Ishikawa (cell line): ENCODE data around the gene RPL18.

Experiments used
- CEBPB ChIP-seq: IDR thresholded peaks from 2 replicates; pipeline ENCODE4 v1.6.1; 2012
- CREB1 ChIP-seq: IDR thresholded peaks from 2 replicates; pipeline ENCODE4 v1.6.1; 2012; ENCODE audit warnings: low read depth
- EGR1 ChIP-seq: IDR thresholded peaks from 2 replicates; pipeline ENCODE4 v1.6.1; 2012
- EP300 ChIP-seq: IDR thresholded peaks from 2 replicates; pipeline ENCODE4 v1.6.1; 2012; ENCODE audit warnings: borderline replicate concordance
- FOXM1 ChIP-seq: IDR thresholded peaks from 2 replicates; pipeline ENCODE4 v1.6.1; 2012; ENCODE audit warnings: low read depth, borderline replicate concordance
- MAX ChIP-seq: IDR thresholded peaks from 2 replicates; pipeline ENCODE4 v1.6.1; 2012
- NFIC ChIP-seq: IDR thresholded peaks from 2 replicates; pipeline ENCODE4 v1.6.1; 2012
- RAD21 ChIP-seq: IDR thresholded peaks from 2 replicates; pipeline ENCODE4 v1.6.1; 2012; ENCODE audit warnings: low read depth
- REST ChIP-seq: IDR thresholded peaks from 2 replicates; pipeline ENCODE4 v1.6.1; 2012; ENCODE audit warnings: low read depth, mild to moderate bottlenecking
- TAF1 ChIP-seq: IDR thresholded peaks from 2 replicates; pipeline ENCODE4 v1.6.1; 2012; ENCODE audit warnings: low read depth, mild to moderate bottlenecking
- TCF12 ChIP-seq: IDR thresholded peaks from 2 replicates; pipeline ENCODE4 v1.6.1; 2012; ENCODE audit warnings: low read depth
- TEAD4 ChIP-seq: IDR thresholded peaks from 2 replicates; pipeline ENCODE4 v1.6.1; 2012
- USF1 ChIP-seq: IDR thresholded peaks from 2 replicates; pipeline ENCODE4 v1.6.1; 2012
- YY1 ChIP-seq: IDR thresholded peaks from 2 replicates; pipeline ENCODE4 v1.6.1; 2012; ENCODE audit warnings: low read depth
- ZBTB7A ChIP-seq: IDR thresholded peaks from 2 replicates; pipeline ENCODE4 v1.6.1; 2012; ENCODE audit warnings: low read depth

RPL18 gene

GRCh38 chr19:48618278-48618915, 581 bp downstream of the RPL18 start:
- TF ChIP-seq CREB1 (no peak), YY1 (no peak), EP300 (no peak), TAF1 (no peak), EGR1 (no peak), USF1 (no peak), REST (no peak), RAD21 (no peak), TEAD4 (no peak), ZBTB7A (no peak), NFIC (no peak), TCF12 (no peak)

- no peak for TF ChIP-seq ZBTB7A
- no peak for TF ChIP-seq NFIC
- TF ChIP-seq USF1: no peak
- no peak for TF ChIP-seq EP300
- TF ChIP-seq EGR1: no peak
- TF ChIP-seq MAX: no peak
- no peak for TF ChIP-seq YY1
- TF ChIP-seq TCF12: no peak
- TF ChIP-seq RAD21: no peak
- no peak for TF ChIP-seq CREB1
- no peak for TF ChIP-seq REST
- TF ChIP-seq TEAD4: no peak
- TF ChIP-seq TAF1: no peak
- no peak for TF ChIP-seq CEBPB
- no peak for TF ChIP-seq FOXM1
Measured at GRCh38 chr19:48617146-48617937, 1.6 kb downstream of the RPL18 start.

GRCh38 chr19:48616491-48617056, 2.4 kb downstream of the RPL18 start:
- no peak for TF ChIP-seq NFIC
- no peak for TF ChIP-seq CEBPB
- no peak for TF ChIP-seq EGR1
- no peak for TF ChIP-seq ZBTB7A
- TF ChIP-seq EP300: no peak
- no peak for TF ChIP-seq RAD21
- TF ChIP-seq YY1: no peak
- TF ChIP-seq USF1: no peak
- TF ChIP-seq TEAD4: no peak
- no peak for TF ChIP-seq CREB1
- no peak for TF ChIP-seq MAX

- no peak for TF ChIP-seq NFIC
- no peak for TF ChIP-seq YY1
- no peak for TF ChIP-seq RAD21
- no peak for TF ChIP-seq CREB1
Measured at GRCh38 chr19:48616041-48616436, 2.9 kb downstream of the RPL18 start.

- TF ChIP-seq TCF12 (no peak), ZBTB7A (no peak), CREB1 (no peak), YY1 (no peak), RAD21 (no peak), EP300 (no peak), NFIC (no peak), EGR1 (no peak), MAX (no peak), TEAD4 (no peak), CEBPB (no peak), FOXM1 (no peak), TAF1 (no peak), USF1 (no peak), REST (no peak)
Measured at GRCh38 chr19:48615231-48616040, 3.5 kb downstream of the RPL18 start.
